ACHN (cell line): Measurements from ENCODE around the gene NR1I2.

Experiments used
- DNase-seq: peaks from one replicate; pipeline ENCODE4 v3.0.0-alpha.2; 2015
- in situ Hi-C: cut with HindIII; loops from 2 replicates; pipeline ENCODE4 v1.10.0; 2017; ENCODE audit warnings: low sequenced_read_pairs, low pct_ligation_motif_present, low pct_unique_long_range_greater_than_20kb

The NR1I2 gene

DNA sequence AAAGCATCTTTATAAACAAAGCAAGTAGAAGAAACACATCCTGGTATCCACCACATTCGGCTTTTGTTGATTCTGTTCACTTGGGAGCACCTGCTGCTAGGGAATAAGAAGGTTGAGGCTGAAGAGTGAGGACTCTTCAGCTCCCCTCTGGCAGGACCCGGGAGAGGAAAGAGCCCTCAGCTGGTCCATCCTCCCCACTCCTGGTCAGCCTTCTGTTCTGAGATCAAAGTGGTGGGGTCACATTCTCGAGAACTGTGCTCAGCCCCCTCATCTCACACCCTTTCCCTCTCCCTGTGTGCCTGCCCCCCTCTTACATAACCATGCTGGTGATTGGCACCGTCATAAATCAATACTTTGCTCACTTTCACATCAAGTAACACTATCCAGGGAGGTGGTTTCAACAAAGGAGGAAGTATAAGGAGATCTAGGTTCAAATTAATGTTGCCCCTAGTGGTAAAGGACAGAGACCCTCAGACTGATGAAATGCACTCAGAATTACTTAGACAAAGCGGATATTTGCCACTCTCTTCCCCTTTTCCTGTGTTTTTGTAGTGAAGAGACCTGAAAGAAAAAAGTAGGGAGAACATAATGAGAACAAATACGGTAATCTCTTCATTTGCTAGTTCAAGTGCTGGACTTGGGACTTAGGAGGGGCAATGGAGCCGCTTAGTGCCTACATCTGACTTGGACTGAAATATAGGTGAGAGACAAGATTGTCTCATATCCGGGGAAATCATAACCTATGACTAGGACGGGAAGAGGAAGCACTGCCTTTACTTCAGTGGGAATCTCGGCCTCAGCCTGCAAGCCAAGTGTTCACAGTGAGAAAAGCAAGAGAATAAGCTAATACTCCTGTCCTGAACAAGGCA, at the start of gene NR1I2:
Gene NR1I2, plus strand, starts transcription at position 772 of the 869 bp plus-strand sequence.
- in situ Hi-C loops: no loop called here

DNA sequence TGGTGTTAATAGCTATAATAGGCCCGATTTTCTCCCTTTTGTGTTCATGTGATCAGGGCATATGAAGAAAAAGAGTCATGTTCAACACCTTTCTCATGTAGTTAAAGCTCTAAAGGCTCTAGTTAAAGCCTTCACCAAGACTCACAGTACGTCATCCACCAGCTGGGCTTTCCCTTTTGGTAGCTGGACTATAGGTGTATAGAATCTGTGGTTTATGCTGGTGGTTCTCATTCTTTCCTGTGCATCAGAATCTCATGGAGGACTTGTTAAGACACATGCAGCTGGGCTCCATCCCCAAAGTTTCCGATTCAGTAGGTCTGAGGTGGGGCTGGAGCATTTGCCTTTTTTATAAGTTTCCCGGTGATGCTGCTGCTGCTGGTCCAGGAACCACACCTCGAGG, 48.1 kb upstream of the NR1I2 start:
- in situ Hi-C loops: no loop called here
- no peak for DNase-seq

More for the DNA sequence above, at the start of gene NR1I2:
- no peak for DNase-seq

DNA sequence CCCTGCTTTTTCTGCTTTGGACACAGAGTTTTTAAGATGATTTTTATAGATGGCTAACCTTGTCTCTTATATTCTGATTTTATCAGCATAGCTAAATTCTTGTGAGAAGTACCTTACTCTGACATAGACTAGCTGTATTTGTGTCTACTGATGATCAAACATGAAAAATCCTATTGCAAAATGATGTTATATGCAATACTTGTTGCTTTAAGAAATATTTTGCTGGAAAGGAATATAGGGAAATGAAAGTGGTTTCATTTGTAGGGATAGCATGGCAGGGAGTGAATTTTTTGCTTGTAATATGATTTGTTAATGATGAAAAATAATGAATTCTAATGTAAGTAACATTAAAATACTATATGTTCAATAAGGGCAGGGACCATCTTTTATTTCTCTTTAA, 43.2 kb upstream of the NR1I2 start:
- no peak for DNase-seq
- in situ Hi-C loops: no loop called here

DNA sequence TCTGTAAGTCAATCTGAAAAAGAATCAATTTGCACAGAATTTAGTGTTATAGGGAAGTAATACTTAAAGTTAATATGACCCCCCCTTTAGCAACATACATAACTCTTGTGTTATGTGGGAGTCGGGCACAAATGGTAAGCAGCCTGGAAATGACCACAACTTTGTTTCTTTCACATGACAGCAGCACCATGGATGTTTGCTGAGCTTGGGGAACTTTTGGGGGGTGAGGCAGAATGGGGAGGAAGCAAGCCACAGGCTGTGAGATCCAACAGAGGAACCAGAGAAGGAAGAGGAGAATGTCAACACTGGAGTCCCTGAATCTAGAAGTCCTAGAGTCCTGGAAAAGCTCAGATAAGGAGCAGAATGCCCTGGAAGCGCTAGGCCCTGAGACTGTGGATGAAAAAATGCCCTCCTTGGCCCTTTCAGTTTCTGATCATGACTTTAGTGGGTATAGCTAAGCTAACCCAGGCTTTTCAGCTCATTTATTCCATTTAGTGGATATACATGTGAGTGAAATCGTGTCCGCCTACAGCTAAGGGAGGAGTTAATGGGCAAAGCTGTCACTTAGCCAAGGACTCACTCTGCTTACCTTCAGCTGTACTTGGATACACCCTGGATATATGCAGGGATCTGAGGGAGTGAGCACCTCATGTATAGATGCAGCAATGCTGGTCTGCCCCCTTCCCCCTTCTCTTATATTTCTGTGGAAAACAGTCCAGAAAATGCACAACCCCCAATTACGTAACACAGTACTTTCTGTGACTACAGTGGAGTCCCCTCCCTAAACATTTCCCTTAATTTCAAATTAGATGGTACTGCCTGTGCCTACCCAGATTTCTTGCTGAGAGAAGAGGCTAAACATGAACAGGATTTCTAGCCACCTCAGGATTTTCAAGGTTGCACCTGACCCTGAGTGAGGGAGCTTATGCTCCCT, 40.0 kb upstream of the NR1I2 start:
- in situ Hi-C loops: no loop called here

DNA sequence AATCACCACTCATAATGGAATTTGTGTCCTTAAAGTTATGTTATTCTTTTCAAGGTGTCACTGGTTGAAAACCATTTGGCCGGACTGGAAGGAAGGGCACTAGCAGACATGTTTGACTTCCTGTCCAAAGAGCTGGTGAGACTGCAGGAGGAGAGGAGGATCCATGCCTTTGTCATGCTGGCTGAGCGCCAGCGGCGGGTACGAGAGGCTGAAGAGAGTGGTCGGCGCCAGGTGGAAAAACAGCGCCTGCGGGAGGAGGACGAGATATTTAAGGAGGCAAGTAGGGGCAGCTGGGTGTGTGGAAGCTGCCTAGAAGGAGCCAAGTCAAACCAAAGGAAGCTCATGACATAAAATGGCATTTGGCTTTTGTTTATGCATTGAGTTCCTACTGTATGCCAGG, 38.0 kb upstream of the NR1I2 start:
- DNase-seq: no peak
- in situ Hi-C loops: no loop called here

More for the DNA sequence above, 40.0 kb upstream of the NR1I2 start:
- DNase-seq: no peak

DNA sequence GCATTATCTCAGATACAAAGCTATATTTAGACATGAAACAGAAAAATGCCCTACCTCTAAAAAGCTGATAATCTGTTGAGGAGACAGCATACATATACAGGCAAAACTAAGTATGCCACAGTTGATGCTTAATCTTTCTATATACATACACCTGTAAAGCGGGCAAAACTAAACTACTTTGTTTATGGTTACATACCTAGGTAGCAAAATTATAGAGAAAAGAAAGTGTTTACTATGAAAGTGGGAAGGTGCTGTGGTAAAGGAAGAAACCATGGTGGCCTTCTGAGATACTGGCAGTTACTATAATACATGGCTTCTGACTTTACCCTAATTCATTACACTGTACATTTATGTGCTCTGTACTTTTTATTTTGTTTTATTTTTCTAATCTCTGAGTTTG, 36.0 kb upstream of the NR1I2 start:
- in situ Hi-C loops: no loop called here

DNA sequence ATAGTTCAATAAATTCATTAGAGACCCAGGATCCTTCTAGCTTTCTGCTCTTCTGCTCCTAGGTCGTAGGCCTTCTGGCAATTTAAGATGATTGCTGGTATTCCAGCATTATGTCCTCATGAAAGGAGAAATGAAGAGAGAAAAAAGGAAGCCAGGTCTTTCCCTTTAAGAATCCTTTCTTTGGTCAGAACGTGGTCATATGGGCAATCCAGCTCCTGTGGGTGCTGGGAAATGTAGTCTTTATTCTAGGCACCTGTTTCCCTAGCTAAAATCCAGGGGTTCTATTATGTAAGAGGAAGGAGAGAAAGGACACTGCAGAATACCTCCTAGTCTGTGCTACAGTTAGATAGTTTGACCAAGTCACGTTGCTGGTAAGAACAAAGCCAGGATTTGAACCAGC, 35.5 kb upstream of the NR1I2 start:
- in situ Hi-C loops: no loop called here
- no peak for DNase-seq

More for the DNA sequence above, 36.0 kb upstream of the NR1I2 start:
- no peak for DNase-seq

DNA sequence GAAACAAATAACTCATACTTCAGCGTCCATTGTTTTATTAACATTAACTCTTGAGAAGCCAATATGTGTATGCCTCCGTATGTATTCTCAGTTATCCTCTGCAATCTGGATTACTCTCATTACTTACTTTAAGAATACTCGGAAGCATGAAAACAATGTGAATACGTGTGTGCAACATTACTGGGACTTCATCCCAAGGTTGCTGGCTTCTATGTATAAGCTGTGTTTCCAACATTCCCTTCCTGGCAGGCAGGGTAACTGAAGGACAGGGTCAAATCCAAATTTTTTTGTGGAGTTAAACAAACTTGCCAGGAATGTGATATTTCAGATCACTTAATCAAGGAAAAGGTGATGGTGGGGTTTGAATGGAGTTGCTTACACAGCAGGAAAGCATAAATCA, 34.5 kb upstream of the NR1I2 start:
- in situ Hi-C loops: no loop called here

DNA sequence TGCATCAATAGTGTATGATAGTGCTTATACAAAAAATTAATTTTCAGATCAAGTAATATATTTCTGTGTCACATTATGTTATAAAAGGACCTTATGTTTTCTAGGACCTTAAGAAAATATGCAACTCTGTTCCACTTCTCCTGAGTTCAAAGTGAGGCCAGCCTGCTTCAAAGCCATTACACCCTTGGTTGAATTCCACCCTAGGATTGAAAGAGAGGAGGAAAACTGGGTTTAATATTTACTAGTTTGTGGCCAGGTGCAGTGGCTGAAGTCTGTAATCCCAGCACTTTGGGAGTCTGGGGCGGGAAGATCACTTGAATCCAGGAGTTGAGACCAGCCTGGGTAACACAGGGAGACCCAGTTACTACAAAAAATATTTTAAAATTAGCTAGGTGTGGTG, 32.9 kb upstream of the NR1I2 start:
- DNase-seq: peak; percentile 44
- in situ Hi-C loops: no loop called here

More for the DNA sequence above, 34.5 kb upstream of the NR1I2 start:
- DNase-seq: no peak

DNA sequence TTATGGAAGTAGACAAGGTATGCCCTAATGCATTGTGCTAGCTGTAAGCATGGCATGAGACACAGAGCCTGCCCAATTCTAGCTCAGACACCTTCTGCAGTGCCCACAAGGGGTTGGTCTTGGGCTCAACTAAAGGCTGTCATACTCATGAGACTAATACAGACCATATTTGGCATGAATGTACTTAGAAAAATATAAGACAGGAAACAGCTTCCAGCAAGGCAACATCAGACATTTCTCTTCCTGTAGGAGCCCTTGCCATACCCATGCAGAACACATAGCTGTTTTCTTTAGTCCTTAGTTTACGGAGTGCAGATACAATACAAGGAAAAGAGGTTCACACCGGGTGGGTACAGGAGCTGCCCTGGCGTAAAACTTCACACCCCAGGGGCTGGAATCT, 30.5 kb upstream of the NR1I2 start:
- in situ Hi-C loops: no loop called here
- no peak for DNase-seq

DNA sequence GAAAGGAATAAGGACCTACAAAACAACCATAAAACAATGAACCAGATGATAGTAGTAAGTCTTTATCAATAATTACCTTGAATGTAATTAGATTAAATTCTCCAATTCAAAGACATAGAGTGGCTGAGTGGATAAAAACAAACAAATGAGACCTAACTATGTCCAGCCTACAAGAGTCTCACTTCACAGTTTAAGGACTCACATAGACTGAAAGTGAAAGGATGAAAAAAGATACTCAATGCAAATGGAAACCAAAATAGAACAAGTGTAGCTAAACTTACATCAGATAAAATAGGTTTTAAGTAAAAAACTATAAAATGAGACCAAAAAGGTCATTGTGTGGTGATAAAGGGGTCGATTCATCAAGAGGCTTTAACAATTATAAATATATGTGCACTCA, 21.9 kb upstream of the NR1I2 start:
- in situ Hi-C loops: no loop called here
- DNase-seq: no peak

DNA sequence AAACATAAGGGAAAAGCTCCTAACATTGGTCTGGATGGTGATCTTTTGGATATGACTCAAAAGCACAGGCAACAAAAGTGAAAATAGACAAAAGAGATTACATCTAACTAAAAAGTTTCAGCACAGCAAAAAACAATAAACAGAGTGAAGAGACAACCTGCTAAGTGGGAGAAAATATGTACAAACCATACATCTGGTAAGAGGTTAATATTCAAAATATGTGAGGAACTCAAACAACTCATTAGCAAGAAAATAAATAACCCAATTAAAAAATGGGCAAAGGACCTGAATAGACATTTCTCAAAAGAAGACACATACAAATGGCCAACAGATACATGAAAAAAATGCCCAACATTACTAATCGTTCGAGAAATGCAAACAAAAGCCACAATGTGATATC, 19.0 kb upstream of the NR1I2 start:
- DNase-seq: no peak
- in situ Hi-C loops: no loop called here

DNA sequence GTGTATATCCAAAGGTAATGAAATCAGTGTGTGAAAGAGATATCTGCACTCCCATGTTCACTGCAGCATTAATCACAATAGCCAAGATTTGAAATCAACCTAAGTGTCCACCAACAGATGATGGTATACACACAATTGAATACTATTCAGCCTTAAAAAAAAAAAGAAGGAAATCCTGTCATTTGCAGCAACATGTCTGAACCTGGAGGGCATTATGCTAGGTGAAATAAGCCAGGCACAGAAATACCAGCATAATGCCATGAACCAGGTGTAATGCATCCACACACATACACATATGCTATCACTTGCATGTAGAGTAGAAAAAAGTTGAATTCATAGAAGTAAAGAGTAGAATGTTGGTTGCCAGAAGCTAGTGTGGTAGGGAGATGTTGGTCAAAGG, 18.4 kb upstream of the NR1I2 start:
- in situ Hi-C loops: no loop called here
- no peak for DNase-seq

DNA sequence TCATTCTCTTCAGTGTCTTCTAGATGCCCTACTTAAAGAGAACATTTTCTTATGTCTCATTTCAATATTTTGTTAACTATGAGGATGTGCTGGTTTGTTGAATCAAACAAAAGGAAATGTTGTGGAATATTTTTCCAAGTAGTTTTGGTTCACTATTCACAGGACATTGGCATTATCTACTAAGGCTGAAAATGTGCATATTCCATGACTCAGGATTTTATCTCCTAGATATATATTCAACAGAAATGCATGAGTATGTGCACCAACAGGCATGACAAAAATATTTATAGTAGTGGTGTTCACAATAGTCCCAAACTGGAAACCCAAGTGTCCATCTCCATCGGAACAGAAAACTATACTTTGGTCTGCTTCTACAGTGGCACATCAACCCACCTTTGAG, 16.7 kb upstream of the NR1I2 start:
- no peak for DNase-seq
- in situ Hi-C loops: no loop called here

DNA sequence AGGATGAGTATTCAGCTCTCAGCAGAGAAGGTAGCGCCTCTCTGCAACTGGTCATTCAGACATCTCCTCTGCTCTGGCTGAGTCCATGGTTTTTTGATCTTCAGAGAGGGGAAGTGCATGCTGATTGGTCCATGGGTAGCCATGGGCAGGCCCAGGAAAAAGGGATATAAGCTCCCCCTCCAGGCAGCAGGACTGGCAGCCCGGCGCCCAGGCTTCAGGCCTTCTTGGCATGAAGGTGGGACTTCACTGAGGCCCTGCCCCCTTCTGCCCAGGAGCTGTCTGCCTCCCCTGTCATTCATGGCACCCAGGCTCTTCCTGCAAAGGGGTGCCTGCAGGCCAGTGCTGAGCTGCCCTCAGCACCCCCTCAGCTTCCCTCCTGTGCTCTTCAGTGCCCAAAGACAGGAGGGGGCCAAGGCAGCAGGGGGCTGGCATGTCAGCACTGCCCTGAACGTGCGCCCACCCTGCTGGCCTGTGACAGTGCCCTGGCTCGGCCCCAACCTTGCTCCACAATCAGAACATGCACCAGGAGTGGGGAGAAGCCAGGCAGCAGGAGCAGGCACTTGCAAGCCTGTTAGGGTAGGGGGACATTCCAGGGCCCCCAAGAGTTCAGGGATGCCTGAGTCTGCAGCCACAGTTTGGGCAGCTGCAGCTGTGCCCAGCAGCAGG, 13.8 kb upstream of the NR1I2 start:
- in situ Hi-C loops: no loop called here
- no peak for DNase-seq

DNA sequence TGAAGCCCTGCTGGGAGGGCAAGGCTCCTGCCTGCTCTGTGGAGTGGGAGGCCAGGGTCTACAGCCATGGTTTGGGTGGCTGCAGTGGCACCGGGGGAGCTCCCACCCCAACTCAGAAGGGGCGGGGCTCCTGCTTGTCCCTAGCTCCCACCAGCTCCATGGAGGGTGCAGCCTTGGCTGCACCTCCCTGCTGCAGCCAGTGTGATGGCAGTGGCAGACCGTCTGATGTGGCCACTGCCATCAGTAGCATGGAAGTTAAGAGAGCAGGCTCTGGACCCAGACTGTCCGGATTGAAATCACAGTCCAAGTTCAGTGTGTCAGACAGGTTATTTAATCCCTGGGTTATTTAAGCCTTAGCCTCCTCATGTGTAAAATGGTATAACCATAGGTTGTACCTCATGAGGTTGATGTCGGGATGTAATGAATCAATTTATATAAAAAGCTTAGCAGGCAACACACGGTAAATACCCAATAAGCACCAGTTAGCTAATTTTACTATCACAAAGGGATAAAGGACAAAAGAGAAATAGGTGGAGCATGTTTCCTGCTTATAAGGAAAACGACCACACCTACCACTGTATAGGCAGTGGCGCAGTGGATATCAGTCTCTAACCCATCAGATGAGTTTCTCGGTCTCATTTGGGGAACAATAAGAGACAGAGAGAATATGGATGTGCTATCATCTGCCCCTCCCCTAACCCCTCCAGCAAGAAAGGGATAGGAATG, 13.1 kb upstream of the NR1I2 start:
- in situ Hi-C loops: no loop called here
- DNase-seq: no peak

DNA sequence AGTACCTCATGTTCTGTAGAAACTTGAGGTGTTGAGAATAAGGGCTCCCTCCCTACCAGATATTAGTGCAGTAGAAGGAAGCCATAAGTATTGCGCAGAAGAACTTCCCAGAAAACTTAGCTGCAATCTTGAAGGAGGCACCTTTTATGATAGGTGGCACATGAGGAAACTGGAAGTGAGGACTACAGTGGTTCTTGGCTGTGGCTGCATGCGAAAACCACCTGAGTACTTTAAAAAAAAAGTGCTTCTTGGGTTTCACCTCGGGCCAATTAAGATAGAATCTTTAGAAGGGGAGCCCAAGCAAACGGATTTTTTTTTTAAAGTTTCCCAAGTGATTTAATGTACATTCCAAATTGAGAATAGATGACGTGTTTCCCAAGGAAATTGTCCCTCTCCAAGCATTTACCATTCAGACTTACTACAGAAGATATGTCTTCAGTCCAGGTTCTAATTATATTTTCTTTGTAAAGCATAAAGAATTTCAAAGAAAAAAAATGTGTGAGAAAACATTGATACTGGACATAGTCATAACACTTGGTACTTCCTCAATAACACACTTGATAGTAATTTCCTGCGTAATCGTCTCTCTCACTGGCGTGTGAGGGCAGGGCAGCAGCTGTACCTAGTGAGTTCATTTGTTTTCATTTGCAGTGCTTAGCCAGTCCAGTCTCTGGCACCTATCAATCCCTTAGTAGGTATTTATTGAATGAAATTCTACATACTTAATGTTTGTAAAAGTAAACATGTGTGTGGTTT, 12.3 kb upstream of the NR1I2 start:
- in situ Hi-C loops: no loop called here
- DNase-seq: no peak

DNA sequence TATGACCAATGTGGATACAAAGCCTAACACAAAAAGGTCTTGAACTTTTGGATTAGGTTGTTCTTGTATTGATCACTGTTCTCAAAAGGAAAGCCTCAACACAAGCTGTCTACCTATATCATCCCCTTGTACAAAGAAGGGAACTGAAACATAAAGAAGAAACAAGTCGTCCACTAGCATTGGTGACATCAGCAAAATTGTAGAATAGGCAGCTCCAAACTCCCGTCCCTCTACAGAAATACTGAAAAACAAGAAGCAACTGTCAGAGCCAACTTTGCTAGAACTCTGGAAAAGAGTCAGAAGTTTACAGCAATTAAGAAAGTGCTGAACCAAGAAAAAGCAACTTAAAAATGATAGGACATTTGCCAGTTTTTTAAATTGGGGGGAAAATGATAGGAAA, 7.5 kb upstream of the NR1I2 start:
- DNase-seq: no peak
- in situ Hi-C loops: no loop called here
